ENCODE measurements around the gene IRS2. TPM values are rescaled to one million over a fixed set of nuclear protein-coding genes. Genes with fewer than 3 reads are reported as not detected.
A peak's percentile ranks its signal among the peaks of the same experiment; 100 is the strongest.

The IRS2 gene, protein sequence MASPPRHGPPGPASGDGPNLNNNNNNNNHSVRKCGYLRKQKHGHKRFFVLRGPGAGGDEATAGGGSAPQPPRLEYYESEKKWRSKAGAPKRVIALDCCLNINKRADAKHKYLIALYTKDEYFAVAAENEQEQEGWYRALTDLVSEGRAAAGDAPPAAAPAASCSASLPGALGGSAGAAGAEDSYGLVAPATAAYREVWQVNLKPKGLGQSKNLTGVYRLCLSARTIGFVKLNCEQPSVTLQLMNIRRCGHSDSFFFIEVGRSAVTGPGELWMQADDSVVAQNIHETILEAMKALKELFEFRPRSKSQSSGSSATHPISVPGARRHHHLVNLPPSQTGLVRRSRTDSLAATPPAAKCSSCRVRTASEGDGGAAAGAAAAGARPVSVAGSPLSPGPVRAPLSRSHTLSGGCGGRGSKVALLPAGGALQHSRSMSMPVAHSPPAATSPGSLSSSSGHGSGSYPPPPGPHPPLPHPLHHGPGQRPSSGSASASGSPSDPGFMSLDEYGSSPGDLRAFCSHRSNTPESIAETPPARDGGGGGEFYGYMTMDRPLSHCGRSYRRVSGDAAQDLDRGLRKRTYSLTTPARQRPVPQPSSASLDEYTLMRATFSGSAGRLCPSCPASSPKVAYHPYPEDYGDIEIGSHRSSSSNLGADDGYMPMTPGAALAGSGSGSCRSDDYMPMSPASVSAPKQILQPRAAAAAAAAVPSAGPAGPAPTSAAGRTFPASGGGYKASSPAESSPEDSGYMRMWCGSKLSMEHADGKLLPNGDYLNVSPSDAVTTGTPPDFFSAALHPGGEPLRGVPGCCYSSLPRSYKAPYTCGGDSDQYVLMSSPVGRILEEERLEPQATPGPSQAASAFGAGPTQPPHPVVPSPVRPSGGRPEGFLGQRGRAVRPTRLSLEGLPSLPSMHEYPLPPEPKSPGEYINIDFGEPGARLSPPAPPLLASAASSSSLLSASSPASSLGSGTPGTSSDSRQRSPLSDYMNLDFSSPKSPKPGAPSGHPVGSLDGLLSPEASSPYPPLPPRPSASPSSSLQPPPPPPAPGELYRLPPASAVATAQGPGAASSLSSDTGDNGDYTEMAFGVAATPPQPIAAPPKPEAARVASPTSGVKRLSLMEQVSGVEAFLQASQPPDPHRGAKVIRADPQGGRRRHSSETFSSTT (N-terminal part only)
- total RNA-seq (10 to 100 TPM; 19.3 to 40.9 (median 29.3) TPM), polyA plus RNA-seq (10 to 100 TPM; 14.6 to 20.5 TPM)
- long read RNA-seq, donor 1, full-length matches to known transcripts: 10 of 22 reads
- long read RNA-seq, donor 1, partial matches to known transcripts: 0 of 22 reads
- long read RNA-seq, donor 1, other reads (novel, unspliced or antisense): 12 of 22 reads
- long read RNA-seq, donor 2, full-length matches to known transcripts: 1 of 1 reads
- long read RNA-seq, donor 2, partial matches to known transcripts: 0 of 1 reads
- long read RNA-seq, donor 2, other reads (novel, unspliced or antisense): 0 of 1 reads
- long read RNA-seq, donor 3, full-length matches to known transcripts: 17 of 25 reads
- long read RNA-seq, donor 3, partial matches to known transcripts: 0 of 25 reads
- long read RNA-seq, donor 3, other reads (novel, unspliced or antisense): 8 of 25 reads

DNA sequence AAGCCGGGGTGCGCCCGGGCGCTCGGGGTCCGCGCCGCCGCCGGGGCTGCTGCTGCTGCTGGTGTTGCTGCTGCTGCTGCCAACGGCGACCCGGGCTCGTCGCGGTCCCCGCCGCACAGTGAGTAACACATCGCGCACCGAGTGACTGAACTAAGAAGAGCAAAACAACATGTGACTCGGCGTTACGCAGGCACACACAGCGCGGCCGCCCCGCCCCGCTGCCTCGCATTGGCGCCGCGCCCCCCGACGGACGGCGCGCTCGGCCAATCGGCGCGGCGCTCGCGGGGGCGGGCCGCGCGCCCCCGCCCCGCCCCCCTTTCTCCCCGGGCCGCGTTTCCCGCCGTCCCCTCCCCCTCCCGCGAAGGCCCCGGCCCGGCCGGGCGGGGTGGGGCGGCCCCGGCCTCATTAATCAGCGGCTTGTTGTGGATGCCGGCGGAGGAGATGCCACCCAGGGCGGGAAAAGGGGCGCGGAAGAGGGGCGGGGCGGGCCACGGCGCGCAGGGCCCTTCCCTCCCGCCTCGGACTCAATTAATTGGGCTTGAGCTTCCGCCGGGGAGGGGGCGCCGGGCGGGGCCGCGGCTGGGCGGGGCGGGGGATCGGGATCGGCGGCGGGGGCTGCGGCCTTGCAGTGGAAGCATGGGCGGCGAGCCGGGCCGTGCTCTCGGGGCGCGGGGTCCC, at the start of gene IRS2:
Gene IRS2, minus strand, starts transcription at position 127 of the 678 bp plus-strand sequence. CDS start 530 bp downstream, outside the sequence.
- Histone ChIP-seq H3K4me3 (peak within 1 kb of the TSS; percentile 68), H3K27me3 (no peaks in the 10 kb centered on the region), H3K9me3 (no peaks in the 10 kb centered on the region), H3K27ac (peak within 1 kb of the TSS; percentile 89 to 90), H3K4me1 (ENCODE audit: insufficient read depth) (peaks cover 24% of the 10 kb centered on the region), H3K36me3 (no peaks in the 10 kb centered on the region)
- peak; percentile 89 for TF ChIP-seq POLR2A (IDR thresholded peaks at IDR 0.05)
- TF ChIP-seq, protein P1, sequence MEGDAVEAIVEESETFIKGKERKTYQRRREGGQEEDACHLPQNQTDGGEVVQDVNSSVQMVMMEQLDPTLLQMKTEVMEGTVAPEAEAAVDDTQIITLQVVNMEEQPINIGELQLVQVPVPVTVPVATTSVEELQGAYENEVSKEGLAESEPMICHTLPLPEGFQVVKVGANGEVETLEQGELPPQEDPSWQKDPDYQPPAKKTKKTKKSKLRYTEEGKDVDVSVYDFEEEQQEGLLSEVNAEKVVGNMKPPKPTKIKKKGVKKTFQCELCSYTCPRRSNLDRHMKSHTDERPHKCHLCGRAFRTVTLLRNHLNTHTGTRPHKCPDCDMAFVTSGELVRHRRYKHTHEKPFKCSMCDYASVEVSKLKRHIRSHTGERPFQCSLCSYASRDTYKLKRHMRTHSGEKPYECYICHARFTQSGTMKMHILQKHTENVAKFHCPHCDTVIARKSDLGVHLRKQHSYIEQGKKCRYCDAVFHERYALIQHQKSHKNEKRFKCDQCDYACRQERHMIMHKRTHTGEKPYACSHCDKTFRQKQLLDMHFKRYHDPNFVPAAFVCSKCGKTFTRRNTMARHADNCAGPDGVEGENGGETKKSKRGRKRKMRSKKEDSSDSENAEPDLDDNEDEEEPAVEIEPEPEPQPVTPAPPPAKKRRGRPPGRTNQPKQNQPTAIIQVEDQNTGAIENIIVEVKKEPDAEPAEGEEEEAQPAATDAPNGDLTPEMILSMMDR (IDR thresholded peaks at IDR 0.05): peak in 1 of 3 donors; percentile 22
- TF ChIP-seq EP300 (IDR thresholded peaks at IDR 0.05): no peak
- 0 to 2% (median 1%) methylated on average over 35 to 98 of the region's 98 CpGs for WGBS, 3 donors
- intact Hi-C loops (cut with DNase I): loop anchor here (5.0 to 10.0 kb wide), 3 partner anchors 632 to 822 kb away; no protein-coding TSS in a partner anchor
- DNase-seq: peak; percentile 91 to 94 (median 94)

DNA sequence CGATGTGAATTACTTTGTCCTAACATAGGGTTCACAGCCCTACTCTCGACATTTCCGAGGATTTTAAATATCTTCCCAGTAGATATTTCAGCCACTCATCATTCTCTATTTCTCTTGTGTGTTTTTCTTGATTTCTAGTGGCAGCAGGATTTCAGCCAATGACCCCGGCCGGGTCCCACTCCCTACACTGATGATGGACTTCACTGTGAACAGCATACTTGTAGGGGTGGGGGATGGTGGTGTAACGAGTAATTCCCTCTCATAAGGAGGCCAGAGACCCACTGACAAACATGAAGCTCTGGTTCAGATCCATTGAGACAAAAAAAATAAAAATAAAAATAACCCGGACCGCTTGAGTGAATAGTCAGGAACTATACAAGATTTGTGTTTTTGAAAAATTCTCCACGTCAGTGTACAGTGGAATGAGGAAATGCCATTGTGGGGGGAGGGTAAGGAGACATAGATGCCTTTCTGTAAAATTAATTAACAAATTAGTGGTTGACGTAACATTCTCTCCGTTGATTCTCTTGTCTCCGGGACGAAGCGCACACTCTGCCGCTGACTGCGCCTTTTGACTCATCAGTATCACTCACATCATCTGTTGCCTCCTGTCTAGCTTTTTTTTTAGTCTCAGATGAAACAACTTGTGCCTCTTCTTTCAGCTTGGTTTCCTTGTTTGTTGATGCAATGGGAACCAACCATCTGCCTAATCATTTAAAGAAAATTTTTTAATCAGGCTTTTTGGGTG, 48.8 kb upstream of the IRS2 start:
- no peaks in the 10 kb centered on the region for H3K36me3 ChIP-seq
- TF ChIP-seq EP300 (IDR thresholded peaks at IDR 0.05) (no peak), POLR2A (IDR thresholded peaks at IDR 0.05) (no peak)
- TF ChIP-seq, protein P1 (IDR thresholded peaks at IDR 0.05): no peak
- no peak overlapping the region for H3K27ac ChIP-seq
- no peaks in the 10 kb centered on the region for H3K27me3 ChIP-seq
- H3K9me3 ChIP-seq: no peaks in the 10 kb centered on the region
- WGBS, 3 donors: 79 to 83% (median 80%) methylated on average over 16 of the region's 16 CpGs
- DNase-seq: no peak
- no peaks in the 10 kb centered on the region for H3K4me1 ChIP-seq (ENCODE audit: insufficient read depth)
- no peak overlapping the region for H3K4me3 ChIP-seq
- intact Hi-C loops (cut with DNase I): no loop called here

DNA sequence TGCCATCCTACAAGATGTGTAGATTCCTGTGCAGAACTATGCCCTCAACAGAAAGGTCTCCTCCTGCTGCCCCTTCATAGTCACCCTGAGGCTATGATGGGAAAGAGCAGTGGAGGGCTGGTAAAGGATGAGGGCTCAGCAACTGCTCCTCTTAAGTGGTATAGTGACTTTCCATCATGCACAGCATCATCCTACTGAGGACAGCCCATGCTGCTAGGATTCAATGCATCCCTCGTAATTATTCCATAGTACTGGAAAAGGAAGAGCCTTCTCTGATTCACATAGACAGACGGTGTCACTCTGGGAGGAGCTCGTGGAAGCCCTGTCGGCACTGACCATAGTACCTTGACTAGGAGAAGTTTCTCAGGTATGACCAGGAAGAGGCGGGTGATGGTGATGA, 47.6 kb upstream of the IRS2 start:
- H3K27ac ChIP-seq: no peak overlapping the region
- intact Hi-C loops (cut with DNase I): no loop called here
- no peak for TF ChIP-seq EP300 (IDR thresholded peaks at IDR 0.05)
- TF ChIP-seq POLR2A (IDR thresholded peaks at IDR 0.05): no peak
- TF ChIP-seq, protein P1 (IDR thresholded peaks at IDR 0.05): no peak
- no peaks in the 10 kb centered on the region for H3K4me1 ChIP-seq (ENCODE audit: insufficient read depth)
- no peak overlapping the region for H3K4me3 ChIP-seq
- no peaks in the 10 kb centered on the region for H3K9me3 ChIP-seq
- no peaks in the 10 kb centered on the region for H3K36me3 ChIP-seq
- DNase-seq: no peak
- H3K27me3 ChIP-seq: no peaks in the 10 kb centered on the region
- WGBS, 3 donors: 93 to 96% (median 94%) methylated on average over 5 of the region's 5 CpGs
